VCaP (cell line): ENCODE measurements around the gene IL4I1.

Source experiments
- H3K27ac ChIP-seq: fragments of 450-650 bp; 2 replicates; pipeline ENCODE4 v1.5.1; 2017
- CTCF ChIP-seq: fragments of 450-650 bp; conservative IDR thresholded peaks from 2 replicates; pipeline ENCODE4 v1.5.1; 2017; ENCODE audit warnings: mild to moderate bottlenecking, moderate library complexity

The IL4I1 gene

GRCh38 chr19:49890349-49891311 lies 6.1 kb downstream of the IL4I1 start:
- H3K27ac ChIP-seq = no peak overlapping the region
- TF ChIP-seq CTCF = peak; percentile 46

- peak; percentile 71 for TF ChIP-seq CTCF
- no peak overlapping the region for H3K27ac ChIP-seq
These were observed 6.9 kb downstream of the IL4I1 start for GRCh38 chr19:49889687-49890348.

- no peak for TF ChIP-seq CTCF
- H3K27ac ChIP-seq = no peak overlapping the region
These were observed 7.5 kb downstream of the IL4I1 start for GRCh38 chr19:49889038-49889686.

- TF ChIP-seq CTCF = no peak
- no peak overlapping the region for H3K27ac ChIP-seq
These were observed 8.2 kb downstream of the IL4I1 start for GRCh38 chr19:49888510-49888824.

GRCh38 chr19:49887665-49888509 lies 8.8 kb downstream of the IL4I1 start:
- TF ChIP-seq CTCF = no peak
- no peak overlapping the region for H3K27ac ChIP-seq

GRCh38 chr19:49887037-49887664 lies 9.5 kb downstream of the IL4I1 start:
- no peak overlapping the region for H3K27ac ChIP-seq
- TF ChIP-seq CTCF = no peak
